ENCODE measurements around the gene RBM6.
"Not testable (repeated sequence)": the region's sequence is repeated elsewhere in the genome, so short reads cannot be mapped to it uniquely, and the experiment has no call there.

Gene RBM6

DNA sequence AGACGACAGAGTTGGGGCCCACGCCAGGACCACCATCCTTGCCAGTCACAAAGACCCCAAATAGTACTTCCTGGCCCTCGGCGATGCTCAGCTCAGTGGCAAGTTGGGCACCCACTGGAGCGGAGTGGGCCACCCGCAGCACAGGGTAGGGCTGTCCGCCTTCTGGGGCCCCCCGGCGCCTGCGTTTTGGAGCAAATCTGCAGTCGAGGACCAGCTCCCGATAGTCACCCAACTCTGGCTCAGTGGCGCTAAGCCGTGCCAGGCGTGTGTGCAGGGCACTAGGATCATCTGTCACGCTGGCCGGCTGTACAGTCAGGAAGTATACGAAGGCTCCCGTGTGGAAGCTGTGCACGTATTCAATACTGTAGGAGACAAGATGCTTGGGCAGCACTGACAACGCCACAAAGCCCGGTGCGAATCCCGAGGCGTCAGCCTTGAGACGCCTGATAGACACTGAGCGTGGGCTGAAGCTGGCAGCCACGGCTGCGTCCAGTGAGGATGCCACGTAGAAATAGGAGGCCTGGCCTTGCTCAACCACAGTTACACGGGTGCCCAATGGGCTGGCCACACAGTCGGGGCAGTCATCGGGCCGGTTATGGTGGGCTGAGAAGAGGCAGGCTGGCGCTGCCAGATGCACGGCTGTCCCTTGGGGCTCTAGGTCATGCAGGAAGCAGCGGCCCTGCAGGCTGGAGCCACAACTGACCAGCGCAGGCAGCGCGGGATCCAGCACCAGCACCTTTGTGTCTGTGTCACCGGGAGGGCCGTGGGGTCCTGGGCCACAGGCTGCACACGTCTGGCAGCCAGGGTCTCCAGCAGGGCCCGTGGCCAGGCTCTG, 37.2 kb upstream of the RBM6 start:
- no peaks in the 10 kb centered on the region for H3K36me3 ChIP-seq
- no peaks in the 10 kb centered on the region for H3K27me3 ChIP-seq
- H3K27ac ChIP-seq = peak overlapping the region in 4 of 11 experiments; percentile 37 to 59 (median 43); a peak in 6 of 22 replicates
- H4K20me1 ChIP-seq = no peaks in the 10 kb centered on the region; a peak in 1 of 22 replicates
- H3K4me3 ChIP-seq = no peak overlapping the region
- H3K4me2 ChIP-seq = peak overlapping the region in 9 of 11 experiments; percentile 41 to 72 (median 48); a peak in 16 of 22 replicates
- TF ChIP-seq Cebpa-rat (IDR thresholded peaks at IDR 0.05) = no peak
- H3K9ac ChIP-seq = peak overlapping the region in 2 of 11 experiments; percentile 1 to 13; a peak in 1 of 22 replicates
- H3K4me1 ChIP-seq = peaks cover 18 to 59% (median 55%) of the 10 kb centered on the region in 10 experiments
- no peaks in the 10 kb centered on the region for H3K9me3 ChIP-seq (replicated peaks in 1 of 11)

DNA sequence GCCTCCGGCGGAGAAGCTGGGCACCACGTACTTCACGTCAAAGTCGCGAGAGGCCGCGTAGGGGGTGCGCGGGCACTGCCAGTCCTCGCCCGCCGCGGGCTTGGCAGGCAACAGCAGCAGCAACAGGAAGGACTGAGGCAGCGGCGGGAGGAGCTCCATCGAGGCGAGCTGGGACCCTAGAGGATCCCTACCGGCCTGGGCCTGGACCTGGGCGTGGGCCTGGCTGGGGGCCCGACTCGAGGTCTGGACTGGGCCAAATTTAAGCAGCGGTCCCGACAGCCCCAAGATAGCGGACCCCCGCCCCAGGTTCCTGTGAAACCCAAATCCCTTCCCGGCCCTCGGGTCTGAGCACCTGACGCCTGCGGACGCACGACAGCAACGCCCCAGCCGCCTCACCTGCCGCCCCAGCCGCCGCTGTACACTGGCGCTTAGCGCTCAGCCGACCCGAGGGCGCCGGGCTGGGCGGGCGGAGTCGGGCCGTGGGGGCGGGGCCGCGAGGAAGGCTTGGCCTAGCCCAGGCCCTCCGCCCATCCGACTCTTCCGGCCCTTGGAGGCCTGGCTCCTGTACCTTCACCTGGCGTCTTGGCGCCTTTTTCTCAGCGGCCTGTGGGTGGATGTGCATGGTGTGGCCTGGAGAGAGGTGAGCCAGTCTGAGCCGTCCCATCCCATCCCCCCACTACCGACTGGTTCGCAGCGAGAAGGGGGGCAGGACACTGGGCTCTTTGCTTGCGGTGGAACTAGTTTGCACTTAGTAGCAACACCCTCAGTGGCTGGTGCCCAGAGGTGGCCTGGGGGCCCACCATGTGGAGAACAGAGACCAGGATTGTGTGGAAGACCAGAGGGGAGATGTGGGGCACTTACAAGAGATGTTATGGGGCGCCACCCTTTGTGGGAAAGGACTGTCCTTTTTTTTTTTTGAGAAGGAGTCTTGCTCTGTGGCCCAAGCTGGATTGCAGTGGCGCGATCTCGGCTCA, 36.2 kb upstream of the RBM6 start, which contains the start of gene MST1R:
TSS of gene MST1R (minus strand) at position 423 of the 974 bp plus-strand sequence. CDS start at position 159, 264 bp downstream.
- Histone ChIP-seq H3K27ac (peak within 1 kb of the TSS in 4 of 11 experiments; percentile 8 to 59 (median 28); a peak in 7 of 22 replicates), H3K36me3 (peaks cover 0 to 8% (median 3%) of the 10 kb centered on the region in 11 experiments; a peak in 12 of 22 replicates), H3K4me2 (peak within 1 kb of the TSS; percentile 41 to 72 (median 51)), H3K4me1 (peaks cover 18 to 59% (median 54%) of the 10 kb centered on the region in 10 experiments), H3K27me3 (no peaks in the 10 kb centered on the region), H3K4me3 (peak within 1 kb of the TSS in 6 of 10 experiments; percentile 16 to 41 (median 26); a peak in 6 of 20 replicates), H4K20me1 (no peaks in the 10 kb centered on the region; a peak in 1 of 22 replicates), H3K9ac (peak within 1 kb of the TSS in 6 of 11 experiments; percentile 1 to 49 (median 32); a peak in 6 of 22 replicates), H3K9me3 (replicated peaks in 1 of 11) (no peaks in the 10 kb centered on the region)
- no peak for TF ChIP-seq Cebpa-rat (IDR thresholded peaks at IDR 0.05)

DNA sequence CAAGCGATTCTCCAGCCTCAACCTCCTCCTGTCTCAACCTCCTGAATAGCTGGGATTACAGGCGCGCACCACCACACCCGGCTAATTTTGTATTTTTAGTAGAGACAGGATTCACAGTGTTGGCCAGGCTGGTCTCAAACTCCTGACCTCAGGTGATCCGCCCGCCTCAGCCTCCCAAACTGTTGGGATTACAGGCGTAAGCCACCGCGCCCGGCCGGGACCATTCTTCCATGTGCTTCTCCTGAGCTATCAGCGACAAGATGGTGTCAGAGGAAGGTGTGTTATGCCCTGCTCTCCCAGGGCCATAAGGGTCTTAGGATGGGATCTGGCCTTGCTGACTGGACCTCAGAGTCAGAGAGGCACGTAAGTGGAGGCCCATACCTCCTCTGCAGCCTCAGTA, 35.5 kb upstream of the RBM6 start:
- H3K36me3 ChIP-seq = peaks cover 6 to 15% (median 10%) of the 10 kb centered on the region in 11 experiments
- H3K27ac ChIP-seq = not testable (repeated sequence)

DNA sequence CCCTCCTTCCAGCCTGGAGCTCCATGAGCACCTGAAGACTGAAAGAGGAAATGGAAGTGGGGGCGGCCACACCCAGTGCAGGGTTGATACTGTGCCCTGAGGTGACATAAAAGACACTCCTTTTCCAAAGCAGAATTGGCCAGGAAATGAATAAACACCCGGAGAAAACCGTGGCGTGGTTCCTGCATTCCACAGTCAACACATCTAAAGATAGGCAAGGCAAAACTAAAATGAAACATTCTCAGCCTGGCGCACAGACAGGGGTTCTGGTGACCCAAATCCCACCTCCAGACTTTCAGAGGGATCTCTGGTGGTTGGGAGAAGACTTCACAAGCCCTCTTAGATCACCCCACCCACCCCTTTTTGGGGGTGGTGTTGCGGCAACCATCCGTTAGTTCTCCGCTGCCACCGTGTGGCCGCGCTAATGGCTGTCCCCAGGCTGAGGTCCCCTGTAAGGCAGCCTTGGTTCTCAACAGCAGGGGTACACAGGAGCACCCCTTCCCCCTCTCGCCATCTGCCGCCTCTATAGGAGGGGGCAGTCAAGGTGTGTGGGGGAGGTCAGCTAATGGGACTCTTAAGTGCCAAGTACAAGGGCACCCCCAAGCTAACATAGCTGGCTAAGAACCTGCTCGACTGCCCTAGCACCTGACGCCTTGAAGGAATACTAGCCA, 33.7 kb upstream of the RBM6 start:
- Histone ChIP-seq H3K4me1 (peaks cover 18 to 54% (median 49%) of the 10 kb centered on the region in 10 experiments), H3K9ac (peak overlapping the region in 9 of 11 experiments; percentile 19 to 56 (median 34); a peak in 16 of 22 replicates), H3K27ac (peak overlapping the region in 6 of 11 experiments; percentile 25 to 56 (median 48); a peak in 9 of 22 replicates), H3K4me3 (peak overlapping the region in 6 of 10 experiments; percentile 1 to 34 (median 20); a peak in 7 of 20 replicates), H3K9me3 (replicated peaks in 1 of 11) (no peaks in the 10 kb centered on the region), H4K20me1 (peaks cover 0 to 12% (median 0%) of the 10 kb centered on the region in 11 experiments; a peak in 3 of 22 replicates), H3K4me2 (peak overlapping the region; percentile 53 to 88 (median 75)), H3K36me3 (peaks cover 20 to 31% (median 28%) of the 10 kb centered on the region in 11 experiments), H3K27me3 (no peaks in the 10 kb centered on the region)
- no peak for TF ChIP-seq Cebpa-rat (IDR thresholded peaks at IDR 0.05)

More for the DNA sequence above, 35.5 kb upstream of the RBM6 start:
- H3K4me3 ChIP-seq; H3K9me3 ChIP-seq (replicated peaks in 1 of 11); H3K27me3 ChIP-seq; H4K20me1 ChIP-seq: not testable (repeated sequence)
- Histone ChIP-seq H3K4me1 (peaks cover 18 to 59% (median 54%) of the 10 kb centered on the region in 10 experiments), H3K4me2 (peak overlapping the region in 9 of 11 experiments; percentile 46 to 72 (median 54); a peak in 14 of 22 replicates), H3K9ac (peak overlapping the region in 1 of 11 experiments; percentile 35; a peak in 1 of 22 replicates)

DNA sequence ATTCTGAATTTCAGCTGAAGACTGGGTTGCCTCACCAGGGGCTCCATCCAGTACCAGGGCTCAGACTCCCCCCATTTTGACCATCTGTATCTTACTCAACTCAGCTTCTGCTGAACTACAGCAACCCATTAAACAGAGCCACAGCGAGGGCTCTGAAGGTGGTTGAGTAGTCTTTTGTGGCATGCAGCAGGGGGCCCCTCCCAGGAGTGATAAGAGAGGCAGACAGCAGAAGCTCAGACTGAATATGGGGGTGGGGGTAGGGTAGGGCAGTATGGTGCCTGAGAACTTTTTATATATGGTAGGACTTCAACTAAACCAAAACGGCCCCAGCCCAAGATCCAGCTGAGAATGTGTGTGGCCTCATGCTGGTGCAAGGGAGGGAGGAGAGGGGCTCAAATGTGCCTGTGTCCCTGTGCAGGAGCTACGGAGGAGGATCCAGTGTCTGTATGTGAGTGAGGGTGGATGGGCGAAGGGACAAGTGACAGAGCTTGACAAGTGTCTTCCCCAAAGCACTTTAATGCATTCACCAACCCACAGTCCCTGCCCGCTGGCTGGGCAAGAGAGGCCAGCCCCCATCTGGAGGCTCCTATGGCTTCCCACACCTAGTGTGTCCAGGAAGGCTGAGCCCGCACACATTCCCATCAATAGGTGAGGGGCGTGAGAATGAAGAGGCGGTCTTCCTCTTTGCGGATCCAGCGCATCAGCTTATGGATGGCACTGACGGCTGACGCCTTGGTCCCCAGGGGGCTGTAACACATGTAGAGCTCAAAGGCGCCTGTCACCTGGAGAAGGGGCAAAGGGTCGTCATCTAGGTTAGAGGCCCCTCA, 31.4 kb upstream of the RBM6 start:
- Histone ChIP-seq H3K27me3 (no peaks in the 10 kb centered on the region), H3K4me1 (peaks cover 18 to 47% (median 40%) of the 10 kb centered on the region in 10 experiments), H3K9me3 (replicated peaks in 1 of 11) (no peaks in the 10 kb centered on the region), H4K20me1 (peaks cover 0 to 20% (median 0%) of the 10 kb centered on the region in 11 experiments; a peak in 4 of 22 replicates), H3K4me2 (no peak overlapping the region), H3K36me3 (peaks cover 30 to 51% (median 42%) of the 10 kb centered on the region in 11 experiments), H3K27ac (no peak overlapping the region), H3K4me3 (no peak overlapping the region), H3K9ac (peak overlapping the region in 1 of 11 experiments; percentile 14; a peak in 1 of 22 replicates)
- no peak for TF ChIP-seq Cebpa-rat (IDR thresholded peaks at IDR 0.05)

DNA sequence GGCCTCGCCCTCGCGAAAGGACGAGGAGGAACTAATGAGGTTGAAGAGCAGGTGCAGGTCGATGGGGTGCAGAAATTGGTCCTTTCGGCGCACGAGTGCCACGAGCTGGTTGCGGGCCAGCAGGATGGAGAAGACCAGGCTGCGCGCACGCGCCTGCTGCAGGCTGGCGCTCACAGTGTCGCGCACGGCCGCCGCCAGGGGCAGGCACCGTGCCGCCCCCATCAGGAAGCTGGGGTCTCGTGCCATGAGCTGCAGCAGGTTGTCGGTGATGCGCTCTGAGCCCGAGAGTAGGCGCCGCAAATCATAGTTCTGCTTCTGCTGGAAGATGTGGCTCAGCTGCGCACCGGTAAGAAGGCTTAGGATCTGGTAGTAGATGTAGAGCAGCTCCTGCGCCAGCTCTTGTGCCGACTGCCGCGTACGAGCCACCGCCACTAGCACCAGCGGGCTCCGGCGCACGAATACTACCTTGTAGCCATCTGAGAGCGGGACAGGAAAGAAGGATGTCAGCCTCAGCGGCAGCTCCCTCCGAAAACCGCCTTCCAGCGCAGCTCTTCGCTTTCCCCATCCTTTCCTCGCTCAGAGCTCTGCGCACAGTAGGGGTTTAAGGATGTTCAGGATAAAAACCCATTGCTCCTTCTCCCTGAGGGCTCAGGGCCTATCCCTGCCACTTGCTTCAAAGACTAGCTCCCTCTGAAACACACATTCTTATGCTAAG, 29.4 kb upstream of the RBM6 start:
- peaks cover 0 to 20% (median 0%) of the 10 kb centered on the region in 11 experiments; a peak in 5 of 22 replicates for H4K20me1 ChIP-seq
- no peaks in the 10 kb centered on the region for H3K9me3 ChIP-seq (replicated peaks in 1 of 11)
- no peak overlapping the region for H3K9ac ChIP-seq
- peaks cover 30 to 51% (median 42%) of the 10 kb centered on the region in 11 experiments for H3K36me3 ChIP-seq
- TF ChIP-seq Cebpa-rat (IDR thresholded peaks at IDR 0.05) = no peak
- H3K4me2 ChIP-seq = no peak overlapping the region
- no peak overlapping the region for H3K27ac ChIP-seq
- no peak overlapping the region for H3K4me3 ChIP-seq
- H3K27me3 ChIP-seq = no peaks in the 10 kb centered on the region
- H3K4me1 ChIP-seq = peaks cover 15 to 29% (median 25%) of the 10 kb centered on the region in 10 experiments

DNA sequence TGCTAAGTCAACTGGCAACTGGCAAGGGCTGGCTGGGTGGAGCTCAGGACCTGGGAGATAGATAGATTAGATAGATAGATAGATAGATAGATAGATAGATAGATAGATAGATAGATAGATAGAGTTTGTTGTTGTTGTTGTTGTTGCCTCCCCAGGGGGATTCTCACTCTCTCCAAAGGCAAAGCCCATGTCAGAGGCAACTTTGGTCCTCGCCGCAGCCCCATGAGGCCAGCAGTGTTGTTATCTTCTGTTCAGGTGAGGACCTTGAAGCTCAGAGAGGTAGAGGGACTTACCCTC, 28.9 kb upstream of the RBM6 start:
- TF ChIP-seq Cebpa-rat (IDR thresholded peaks at IDR 0.05) = no peak
- no peak overlapping the region for H3K4me3 ChIP-seq
- H3K9ac ChIP-seq = peak overlapping the region in 1 of 11 experiments; percentile 30; a peak in 2 of 22 replicates
- no peaks in the 10 kb centered on the region for H3K27me3 ChIP-seq
- H3K9me3 ChIP-seq (replicated peaks in 1 of 11) = no peaks in the 10 kb centered on the region
- peaks cover 10 to 29% (median 22%) of the 10 kb centered on the region in 10 experiments for H3K4me1 ChIP-seq
- no peak overlapping the region for H3K27ac ChIP-seq
- H3K4me2 ChIP-seq = peak overlapping the region in 6 of 11 experiments; percentile 42 to 79 (median 71); a peak in 11 of 22 replicates
- H3K36me3 ChIP-seq = peaks cover 30 to 51% (median 42%) of the 10 kb centered on the region in 11 experiments
- H4K20me1 ChIP-seq = peaks cover 0 to 20% (median 0%) of the 10 kb centered on the region in 11 experiments; a peak in 5 of 22 replicates

Data from BLaER1 treated with 17β-estradiol and CSF1 and Interleukin-3, amounts not matched to agents 10 nM and 100 nM (cell line).